CD4-positive, CD25-positive, alpha-beta regulatory T cell (primary cell): Measurements from ENCODE around the gene MOCS1. TPM values are rescaled to one million over a fixed set of nuclear protein-coding genes. Genes with fewer than 3 reads are reported as not detected.

Experiments used
- ATAC-seq, 2 donors: fragments of 150-1000 bp; cut with Tn5 transposase; one replicate each; pipeline ENCODE4 v1.10.0; 2021; ENCODE audit warnings: low read depth in 2 of 2, moderate number of reproducible peaks in 2 of 2, moderate library complexity in 1 of 2
- DNase-seq, 3 donors: peaks; one replicate each; pipeline versions ENCODE4 v3.0.0 to v3.0.0-alpha.2; 2012 to 2022; ENCODE audit warnings: mixed read lengths in 1 of 3
- H3K27ac ChIP-seq: one replicate; pipeline ENCODE4 v1.7.0; 2013; ENCODE audit warnings: mild to moderate bottlenecking, low read length; ENCODE audit not compliant: insufficient read depth, poor library complexity, severe bottlenecking
- H3K27me3 ChIP-seq: one replicate; pipeline ENCODE4 v1.7.0; 2013; ENCODE audit warnings: low read length; ENCODE audit not compliant: control insufficient read depth, insufficient read depth
- H3K36me3 ChIP-seq: one replicate; pipeline ENCODE4 v1.7.0; 2013; ENCODE audit warnings: mild to moderate bottlenecking, low read length, moderate library complexity; ENCODE audit not compliant: control insufficient read depth, insufficient read depth
- H3K4me1 ChIP-seq: 2 replicates; pipeline ENCODE4 v1.7.0; 2013; ENCODE audit warnings: mild to moderate bottlenecking, low read length; ENCODE audit not compliant: insufficient read depth, control insufficient read depth, poor library complexity, severe bottlenecking
- H3K4me3 ChIP-seq: one replicate; pipeline ENCODE4 v1.7.0; 2013; ENCODE audit warnings: low read depth, mild to moderate bottlenecking, low read length, moderate library complexity
- H3K9me3 ChIP-seq, 2 experiments: 1 replicate in 1 of 2; 2 replicates in 1 of 2; pipeline ENCODE4 v1.7.0; 2013; ENCODE audit warnings: low read length in 2 of 2, mild to moderate bottlenecking in 1 of 2, moderate library complexity in 1 of 2; ENCODE audit not compliant: control insufficient read depth in 2 of 2
- H3K27ac Mint-ChIP-seq, 3 donors: one replicate each; pipeline ENCODE4 v1.8.0; 2020 to 2022; ENCODE audit warnings: mild to moderate bottlenecking in 3 of 3, mixed read lengths in 3 of 3, moderate library complexity in 2 of 3
- H3K27me3 Mint-ChIP-seq: one replicate; pipeline ENCODE4 v1.8.0; 2022; ENCODE audit warnings: mild to moderate bottlenecking, mixed read lengths
- H3K36me3 Mint-ChIP-seq: one replicate; pipeline ENCODE4 v1.8.0; 2020; ENCODE audit warnings: mixed read lengths
- H3K4me1 Mint-ChIP-seq, 4 donors: one replicate each; pipeline ENCODE4 v1.8.0; 2020 to 2022; ENCODE audit warnings: mixed read lengths in 4 of 4, mild to moderate bottlenecking in 1 of 4
- H3K4me3 Mint-ChIP-seq, 4 donors: one replicate each; pipeline ENCODE4 v1.8.0; 2020 to 2022; ENCODE audit warnings: mild to moderate bottlenecking in 4 of 4, mixed read lengths in 4 of 4, moderate library complexity in 3 of 4
- H3K9me3 Mint-ChIP-seq, 7 donors: one replicate each; pipeline ENCODE4 v1.8.0; 2020 to 2022; ENCODE audit warnings: mixed read lengths in 7 of 7, mild to moderate bottlenecking in 3 of 7, moderate library complexity in 2 of 7
- polyA plus RNA-seq, 4 donors: library from polyadenylated mRNA; unstranded; fragments of 300-500 nt; fragmentation: Illumina TruSeq; gene quantifications; one replicate each; pipeline ENCODE4 v1.2.3, GENCODE V29; 2021
- total RNA-seq: library from RNA; stranded (reverse); gene quantifications from one replicate; pipeline ENCODE4 v1.2.3, GENCODE V29; 2022

MOCS1 gene
- total and polyA plus RNA-seq, 5 donors from 2014 or later = 0.10 to 0.69 (median 0.32) TPM; not detected in 2

- no peak for ATAC-seq
- Histone ChIP-seq H3K36me3 (no peaks in the 10 kb centered on the region), H3K4me1 (no peaks in the 10 kb centered on the region), H3K4me3 (no peak overlapping the region), H3K27ac (no peak overlapping the region), H3K9me3 (no peaks in the 10 kb centered on the region), H3K27me3 (no peaks in the 10 kb centered on the region)
- no peaks in the 10 kb centered on the region for H3K36me3 Mint-ChIP-seq
- H3K9me3 Mint-ChIP-seq = peaks cover 0 to 2% (median 0%) of the 10 kb centered on the region in 7 donors
- no peak for DNase-seq
- no peak overlapping the region for H3K27ac Mint-ChIP-seq
- no peaks in the 10 kb centered on the region for H3K4me1 Mint-ChIP-seq
- no peak overlapping the region for H3K4me3 Mint-ChIP-seq
- H3K27me3 Mint-ChIP-seq = peaks cover 5% of the 10 kb centered on the region
Observed at GRCh38 chr6:39907871-39908575, 26.2 kb downstream of the MOCS1 start.

GRCh38 chr6:39906318-39906761 lies 27.9 kb downstream of the MOCS1 start:
- H3K9me3 ChIP-seq = no peaks in the 10 kb centered on the region
- H3K27me3 ChIP-seq = no peaks in the 10 kb centered on the region
- Mint-ChIP-seq H3K9me3 (peaks cover 0 to 1% (median 0%) of the 10 kb centered on the region in 7 donors), H3K27ac (no peak overlapping the region), H3K4me1 (no peaks in the 10 kb centered on the region), H3K36me3 (no peaks in the 10 kb centered on the region), H3K27me3 (peaks cover 2% of the 10 kb centered on the region), H3K4me3 (no peak overlapping the region)
- no peaks in the 10 kb centered on the region for H3K36me3 ChIP-seq
- no peak overlapping the region for H3K27ac ChIP-seq
- no peaks in the 10 kb centered on the region for H3K4me1 ChIP-seq
- no peak overlapping the region for H3K4me3 ChIP-seq
- no peak for ATAC-seq
- DNase-seq = no peak

- Histone ChIP-seq H3K27ac (no peak overlapping the region), H3K36me3 (no peaks in the 10 kb centered on the region), H3K9me3 (no peaks in the 10 kb centered on the region), H3K4me3 (no peak overlapping the region), H3K27me3 (no peaks in the 10 kb centered on the region), H3K4me1 (no peaks in the 10 kb centered on the region)
- DNase-seq = no peak
- Mint-ChIP-seq H3K4me1 (no peaks in the 10 kb centered on the region), H3K36me3 (no peaks in the 10 kb centered on the region), H3K4me3 (no peak overlapping the region), H3K27me3 (no peaks in the 10 kb centered on the region), H3K9me3 (no peaks in the 10 kb centered on the region), H3K27ac (no peak overlapping the region)
- no peak for ATAC-seq
Observed at GRCh38 chr6:39905640-39905975, 28.7 kb downstream of the MOCS1 start.

- no peak overlapping the region for H3K4me3 Mint-ChIP-seq
- Histone ChIP-seq H3K4me3 (no peak overlapping the region), H3K27me3 (no peaks in the 10 kb centered on the region), H3K27ac (no peak overlapping the region), H3K4me1 (no peaks in the 10 kb centered on the region), H3K36me3 (no peaks in the 10 kb centered on the region), H3K9me3 (no peaks in the 10 kb centered on the region)
- H3K9me3 Mint-ChIP-seq = no peaks in the 10 kb centered on the region
- H3K27ac Mint-ChIP-seq = no peak overlapping the region
- no peaks in the 10 kb centered on the region for H3K4me1 Mint-ChIP-seq
- DNase-seq (no peak), ATAC-seq (no peak)
- no peaks in the 10 kb centered on the region for H3K27me3 Mint-ChIP-seq
- H3K36me3 Mint-ChIP-seq = no peaks in the 10 kb centered on the region
Observed at GRCh38 chr6:39904946-39905639, 29.2 kb downstream of the MOCS1 start.

GRCh38 chr6:39903656-39904055 lies 30.6 kb downstream of the MOCS1 start:
- no peaks in the 10 kb centered on the region for H3K4me1 Mint-ChIP-seq
- H3K27me3 ChIP-seq = no peaks in the 10 kb centered on the region
- no peaks in the 10 kb centered on the region for H3K9me3 ChIP-seq
- ATAC-seq (no peak), DNase-seq (no peak)
- H3K9me3 Mint-ChIP-seq = no peaks in the 10 kb centered on the region
- H3K27me3 Mint-ChIP-seq = no peaks in the 10 kb centered on the region
- H3K27ac ChIP-seq = no peak overlapping the region
- H3K4me3 ChIP-seq = no peak overlapping the region
- H3K36me3 ChIP-seq = no peaks in the 10 kb centered on the region
- no peaks in the 10 kb centered on the region for H3K36me3 Mint-ChIP-seq
- no peak overlapping the region for H3K4me3 Mint-ChIP-seq
- H3K4me1 ChIP-seq = no peaks in the 10 kb centered on the region
- H3K27ac Mint-ChIP-seq = no peak overlapping the region

GRCh38 chr6:39902786-39903465 lies 31.3 kb downstream of the MOCS1 start:
- ATAC-seq (no peak), DNase-seq (no peak)
- H3K27me3 ChIP-seq = no peaks in the 10 kb centered on the region
- no peak overlapping the region for H3K4me3 Mint-ChIP-seq
- H3K9me3 Mint-ChIP-seq = no peaks in the 10 kb centered on the region
- no peak overlapping the region for H3K27ac ChIP-seq
- no peaks in the 10 kb centered on the region for H3K9me3 ChIP-seq
- no peaks in the 10 kb centered on the region for H3K4me1 ChIP-seq
- no peaks in the 10 kb centered on the region for H3K4me1 Mint-ChIP-seq
- no peak overlapping the region for H3K4me3 ChIP-seq
- H3K36me3 Mint-ChIP-seq = no peaks in the 10 kb centered on the region
- no peak overlapping the region for H3K27ac Mint-ChIP-seq
- H3K36me3 ChIP-seq = no peaks in the 10 kb centered on the region
- H3K27me3 Mint-ChIP-seq = no peaks in the 10 kb centered on the region

- H3K4me1 Mint-ChIP-seq = no peaks in the 10 kb centered on the region
Observed at GRCh38 chr6:39902136-39902535, 32.1 kb downstream of the MOCS1 start.

More at GRCh38 chr6:39902136-39902535, 32.1 kb downstream of the MOCS1 start:
- Histone ChIP-seq H3K9me3 (no peaks in the 10 kb centered on the region), H3K36me3 (no peaks in the 10 kb centered on the region), H3K27me3 (no peaks in the 10 kb centered on the region), H3K4me3 (no peak overlapping the region), H3K4me1 (no peaks in the 10 kb centered on the region), H3K27ac (no peak overlapping the region)
- Mint-ChIP-seq H3K27me3 (no peaks in the 10 kb centered on the region), H3K27ac (no peak overlapping the region), H3K9me3 (no peaks in the 10 kb centered on the region), H3K36me3 (no peaks in the 10 kb centered on the region), H3K4me3 (no peak overlapping the region)
- ATAC-seq (no peak), DNase-seq (no peak)
